Ureter (tissue), 1 donor: ENCODE measurements around the gene ANAPC1. TPM values are rescaled to one million over a fixed set of nuclear protein-coding genes. Genes with fewer than 3 reads are reported as not detected.
"Not testable (repeated sequence)": the region's sequence is repeated elsewhere in the genome, so short reads cannot be mapped to it uniquely, and the experiment has no call there.

Experiments used
- DNase-seq: peaks from one replicate; pipeline ENCODE4 v3.0.0-alpha.2; 2020; ENCODE audit warnings: low spot score
- total RNA-seq: library from RNA; stranded (reverse); gene quantifications from one replicate; pipeline ENCODE4 v1.2.4, GENCODE V29; 2023
- donor health status: DM: yes; HTN: yes; CAD: no.

Gene ANAPC1
- total RNA-seq, 1 donor from 2014 or later, result 69.2 TPM

- DNase-seq, result not testable (repeated sequence)
These were observed 21.5 kb upstream of the ANAPC1 start for GRCh38 chr2:111905475-111905869.

- DNase-seq, result no peak
These were observed 20.9 kb upstream of the ANAPC1 start for GRCh38 chr2:111904726-111905474.

GRCh38 chr2:111903930-111904439 is 20.0 kb upstream of the ANAPC1 start:
- DNase-seq, result no peak

GRCh38 chr2:111903516-111903915 is 19.5 kb upstream of the ANAPC1 start:
- DNase-seq, result no peak

GRCh38 chr2:111900859-111901258 is 16.9 kb upstream of the ANAPC1 start:
- DNase-seq, result no peak

- DNase-seq, result peak; percentile 53
These were observed 14.9 kb upstream of the ANAPC1 start for GRCh38 chr2:111898703-111899514.

- DNase-seq, result peak; percentile 89
These were observed 14.1 kb upstream of the ANAPC1 start, which contains the start of gene MERTK for GRCh38 chr2:111897924-111898702. Gene MERTK, plus strand, starts transcription at chr2:111898607. Its CDS starts 129 bp downstream, at chr2:111898736.

GRCh38 chr2:111897630-111897923 is 13.6 kb upstream of the ANAPC1 start:
- DNase-seq, result no peak

- peak; percentile 76 for DNase-seq
These were observed 12.6 kb upstream of the ANAPC1 start for GRCh38 chr2:111896576-111896975.

- no peak for DNase-seq
These were observed 12.0 kb upstream of the ANAPC1 start for GRCh38 chr2:111896024-111896423.

GRCh38 chr2:111884592-111884964 is 585 bp upstream of the ANAPC1 start:
- DNase-seq, result no peak

- not testable (repeated sequence) for DNase-seq
These were observed 11.2 kb downstream of the ANAPC1 start for GRCh38 chr2:111872806-111873205.

- DNase-seq, result not testable (repeated sequence)
These were observed 18.9 kb downstream of the ANAPC1 start for GRCh38 chr2:111865124-111865523.

- DNase-seq, result not testable (repeated sequence)
These were observed 24.0 kb downstream of the ANAPC1 start for GRCh38 chr2:111860005-111860404.

GRCh38 chr2:111852544-111852943 is 31.4 kb downstream of the ANAPC1 start:
- not testable (repeated sequence) for DNase-seq

- DNase-seq, result peak; percentile 53
These were observed 33.3 kb downstream of the ANAPC1 start for GRCh38 chr2:111850646-111851045.

GRCh38 chr2:111839625-111840282 is 44.2 kb downstream of the ANAPC1 start:
- not testable (repeated sequence) for DNase-seq

GRCh38 chr2:111838992-111839391 is 45.0 kb downstream of the ANAPC1 start:
- DNase-seq, result not testable (repeated sequence)

GRCh38 chr2:111834221-111834620 is 49.8 kb downstream of the ANAPC1 start:
- DNase-seq, result not testable (repeated sequence)

- DNase-seq, result not testable (repeated sequence)
These were observed 53.5 kb downstream of the ANAPC1 start for GRCh38 chr2:111830479-111830878.

GRCh38 chr2:111828217-111828766 is 55.7 kb downstream of the ANAPC1 start:
- not testable (repeated sequence) for DNase-seq
